Hepatic stellate cell (primary cell): ENCODE results near the gene TOMM7.
"Not testable (repeated sequence)": the region's sequence is repeated elsewhere in the genome, so short reads cannot be mapped to it uniquely, and the experiment has no call there.

Experiments
- DNase-seq: peaks from one replicate; pipeline ENCODE4 v3.0.0; 2011; ENCODE audit warnings: low spot score

Gene TOMM7

GRCh38 chr7:22821702-22822485 lies 755 bp downstream of the TOMM7 start:
- no peak for DNase-seq

- no peak for DNase-seq
These were observed 3.2 kb downstream of the TOMM7 start for GRCh38 chr7:22819476-22819875.

GRCh38 chr7:22814261-22815208 lies 8.1 kb downstream of the TOMM7 start:
- peak; percentile 40 for DNase-seq

GRCh38 chr7:22812353-22812752 lies 10.3 kb downstream of the TOMM7 start:
- DNase-seq = no peak

GRCh38 chr7:22811746-22812280 lies 10.8 kb downstream of the TOMM7 start:
- DNase-seq = no peak

GRCh38 chr7:22810843-22811242 lies 11.8 kb downstream of the TOMM7 start:
- no peak for DNase-seq

GRCh38 chr7:22809902-22810642 lies 12.6 kb downstream of the TOMM7 start:
- no peak for DNase-seq

GRCh38 chr7:22808140-22808539 lies 14.5 kb downstream of the TOMM7 start:
- no peak for DNase-seq

GRCh38 chr7:22806752-22807151 lies 15.9 kb downstream of the TOMM7 start:
- no peak for DNase-seq

GRCh38 chr7:22805227-22805626 lies 17.4 kb downstream of the TOMM7 start:
- DNase-seq = no peak

- DNase-seq = not testable (repeated sequence)
These were observed 19.8 kb downstream of the TOMM7 start for GRCh38 chr7:22802831-22803230.

- no peak for DNase-seq
These were observed 20.2 kb downstream of the TOMM7 start for GRCh38 chr7:22802426-22802825.

- DNase-seq = no peak
These were observed 20.7 kb downstream of the TOMM7 start for GRCh38 chr7:22801912-22802311.

GRCh38 chr7:22799633-22800032 lies 23.0 kb downstream of the TOMM7 start:
- no peak for DNase-seq

GRCh38 chr7:22793593-22794462 lies 28.8 kb downstream of the TOMM7 start:
- no peak for DNase-seq

- DNase-seq = peak; percentile 37
These were observed 31.2 kb downstream of the TOMM7 start for GRCh38 chr7:22791204-22792158.

GRCh38 chr7:22790640-22791039 lies 32.0 kb downstream of the TOMM7 start:
- not testable (repeated sequence) for DNase-seq

GRCh38 chr7:22787951-22788350 lies 34.7 kb downstream of the TOMM7 start:
- DNase-seq = no peak

GRCh38 chr7:22786290-22786932 lies 36.2 kb downstream of the TOMM7 start:
- no peak for DNase-seq
